HG03575 (cell line): ENCODE results near the gene GNG4.
"Not testable (repeated sequence)": the region's sequence is repeated elsewhere in the genome, so short reads cannot be mapped to it uniquely, and the experiment has no call there.

Experiments used
- ATAC-seq: cut with Tn5 transposase; IDR thresholded peaks from one replicate; pipeline ENCODE4 v1.9.1; 2021; ENCODE audit not compliant: unreplicated experiment, insufficient number of reproducible peaks, low FRiP score; ENCODE audit errors: extremely low read depth

The GNG4 gene

GRCh38 chr1:235651170-235651806, 1.7 kb upstream of the GNG4 start:
- ATAC-seq, result no peak

DNA sequence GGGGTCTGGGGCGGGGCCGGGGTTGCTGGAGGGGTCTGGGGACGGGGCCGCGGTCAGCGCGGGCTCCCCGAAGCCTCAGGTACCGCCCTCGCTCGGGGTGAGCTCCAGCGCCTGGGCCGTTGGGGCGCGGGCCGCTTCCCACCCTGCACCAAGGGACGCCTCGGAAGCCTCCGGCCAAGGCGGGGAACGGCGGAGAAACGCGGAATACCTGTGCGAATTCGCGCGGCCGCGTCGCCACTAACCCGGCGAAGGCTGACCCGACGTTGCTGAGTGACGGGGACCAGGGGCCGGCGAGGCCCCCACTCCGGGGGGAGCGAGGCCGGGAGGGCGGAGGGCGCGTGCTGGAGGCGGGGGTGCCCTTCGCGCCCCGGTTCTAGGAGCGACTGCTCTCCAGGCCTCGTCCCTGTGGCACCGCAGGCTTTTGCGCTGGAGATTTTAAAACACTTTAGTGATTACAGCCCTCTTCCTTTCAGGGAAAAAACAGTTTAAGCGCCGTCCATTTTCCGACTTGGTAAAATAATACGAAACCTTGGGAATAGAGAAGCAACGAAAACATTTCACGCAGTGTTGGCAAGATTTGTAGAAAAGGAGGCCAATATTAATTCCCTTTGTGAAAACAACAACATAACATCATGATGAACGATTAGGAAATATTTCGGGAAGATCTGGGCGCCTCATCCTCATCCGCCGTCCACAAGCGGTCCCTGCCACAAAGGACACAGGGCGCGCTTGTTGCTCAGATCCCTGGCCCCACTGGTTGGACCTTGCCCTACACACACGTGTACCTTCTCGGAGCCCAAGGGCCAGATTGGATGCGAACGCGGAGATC, 971 bp upstream of the GNG4 start:
- ATAC-seq, result no peak

- no peak for ATAC-seq
Measured at GRCh38 chr1:235648954-235649367, 623 bp downstream of the GNG4 start.

GRCh38 chr1:235648407-235648907, 1.1 kb downstream of the GNG4 start:
- no peak for ATAC-seq

GRCh38 chr1:235647537-235647936, 2.0 kb downstream of the GNG4 start:
- not testable (repeated sequence) for ATAC-seq

GRCh38 chr1:235646463-235646862, 3.1 kb downstream of the GNG4 start:
- no peak for ATAC-seq

GRCh38 chr1:235644693-235645305, 4.8 kb downstream of the GNG4 start:
- no peak for ATAC-seq

DNA sequence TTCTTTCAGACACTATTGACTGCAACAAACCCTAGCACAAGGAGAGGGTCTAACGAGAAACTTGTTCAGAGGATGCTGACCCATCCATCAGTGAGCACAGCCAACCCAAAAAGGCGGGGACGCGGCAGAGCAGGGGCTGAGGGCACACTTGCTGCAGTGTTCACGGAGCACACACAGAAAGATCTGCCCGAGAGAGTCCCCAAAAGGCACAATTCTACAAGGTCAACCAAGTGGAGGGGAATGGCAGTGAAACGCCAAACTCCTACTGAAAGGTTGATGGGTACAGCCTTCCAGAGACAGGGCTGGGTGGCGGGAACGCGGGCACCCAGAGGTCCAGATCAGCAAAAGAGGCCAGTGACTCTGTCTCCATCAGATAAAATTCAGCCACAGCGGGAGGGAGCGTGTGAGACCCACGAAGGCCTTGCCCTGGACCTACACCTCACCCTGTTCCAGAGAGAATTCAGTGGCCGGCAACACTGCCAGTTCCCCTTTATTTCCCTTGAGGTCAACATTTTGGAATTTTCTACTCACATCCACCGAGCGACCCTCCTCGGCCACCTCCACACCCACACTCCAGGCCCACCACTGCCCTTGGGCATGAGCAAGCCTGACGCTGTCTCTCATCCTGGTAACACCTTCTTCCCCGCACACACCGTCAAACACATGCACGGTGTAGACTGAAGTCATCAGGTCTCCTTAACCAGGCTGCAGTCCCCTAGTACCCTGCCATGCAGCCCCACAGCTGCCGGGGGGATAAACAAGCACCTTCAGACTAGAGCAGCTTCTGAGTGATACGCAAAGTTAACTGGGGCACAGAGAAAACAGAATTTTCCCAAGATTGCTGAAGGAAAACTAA, 5.5 kb downstream of the GNG4 start:
- no peak for ATAC-seq

DNA sequence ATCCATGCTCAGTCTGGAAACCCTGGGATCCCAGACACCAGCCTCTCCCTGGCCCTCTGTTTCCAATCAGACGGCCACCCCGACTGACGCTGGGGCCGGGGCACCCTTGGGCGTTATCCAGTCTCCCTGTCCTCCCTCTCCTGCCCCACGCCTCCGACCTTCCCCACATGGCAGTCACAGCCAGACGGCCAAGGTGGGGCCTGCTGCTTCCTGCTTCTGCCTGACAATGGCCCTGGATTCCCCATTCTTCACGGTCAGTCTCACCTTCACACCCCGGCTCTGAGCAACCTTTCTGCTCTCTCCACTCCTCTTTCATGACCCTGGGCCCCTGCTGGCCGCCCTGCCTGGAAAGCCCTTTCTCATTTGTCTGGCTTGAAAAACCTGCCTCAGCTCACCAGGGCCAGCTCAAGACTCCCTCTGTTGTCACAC, 6.6 kb downstream of the GNG4 start:
- no peak for ATAC-seq

DNA sequence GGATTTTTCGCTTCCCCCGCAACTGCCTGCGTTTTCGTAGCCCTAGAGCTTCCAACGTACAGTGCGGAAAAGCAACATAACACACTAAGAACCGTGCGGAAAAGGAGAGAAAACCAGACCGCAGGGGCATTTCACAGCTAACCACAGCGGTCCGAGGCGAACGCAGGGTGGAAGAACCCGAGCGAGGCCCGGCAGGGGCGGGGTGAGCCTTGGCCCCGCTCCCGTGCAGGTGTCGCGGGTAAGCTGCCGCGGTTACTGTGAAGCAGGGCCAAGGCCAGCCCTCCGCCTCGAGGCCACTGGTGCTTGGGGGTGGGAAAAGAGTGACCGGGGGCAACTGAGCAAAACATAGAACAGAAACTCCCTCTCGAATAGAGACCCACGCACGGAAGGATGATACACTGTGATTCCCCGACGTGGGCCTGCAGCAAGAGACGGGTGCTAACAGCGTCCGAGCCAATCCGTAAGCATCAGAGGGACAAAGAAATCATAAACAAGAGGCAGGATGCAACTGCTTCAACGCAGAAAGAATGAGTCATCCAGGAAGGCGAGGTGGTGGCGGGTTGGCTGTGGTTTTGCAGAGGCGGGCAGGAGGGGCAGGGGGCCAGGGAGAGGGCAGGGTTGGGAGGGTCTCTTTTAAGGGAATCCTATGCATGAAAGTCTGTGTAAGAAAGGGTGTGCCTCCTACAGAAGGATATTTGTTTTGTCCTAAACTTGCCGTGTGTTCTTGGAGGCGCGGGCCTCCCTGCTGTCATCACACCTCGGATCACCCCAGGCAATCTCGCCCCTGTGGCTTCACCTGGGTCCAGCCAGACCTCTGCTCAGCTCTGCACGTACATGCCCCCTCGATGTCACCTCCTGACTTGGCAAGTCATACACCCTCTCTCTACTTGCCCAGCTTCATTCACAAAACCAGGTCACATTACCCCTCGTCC, 7.3 kb downstream of the GNG4 start:
- ATAC-seq, result no peak

DNA sequence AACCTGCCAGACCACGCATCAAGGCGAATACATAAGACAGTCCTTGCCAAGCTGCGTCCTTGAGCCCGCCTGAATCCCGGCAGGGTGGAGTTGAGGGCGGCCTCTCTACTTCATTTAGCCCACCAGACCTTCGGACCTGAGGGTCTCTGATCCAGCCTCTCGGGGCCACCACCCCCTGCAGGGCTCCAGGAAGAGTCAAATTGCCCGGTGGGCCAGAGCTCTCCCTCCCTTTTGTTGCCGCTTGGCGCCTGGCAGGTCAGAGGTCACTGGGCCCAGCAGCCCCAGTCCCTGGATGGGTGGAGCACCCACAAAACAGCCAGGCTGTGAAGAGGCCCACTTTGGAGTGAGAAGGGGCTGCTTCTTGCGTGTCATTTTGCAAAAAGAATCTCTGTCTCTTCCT, 9.0 kb downstream of the GNG4 start:
- ATAC-seq, result no peak

DNA sequence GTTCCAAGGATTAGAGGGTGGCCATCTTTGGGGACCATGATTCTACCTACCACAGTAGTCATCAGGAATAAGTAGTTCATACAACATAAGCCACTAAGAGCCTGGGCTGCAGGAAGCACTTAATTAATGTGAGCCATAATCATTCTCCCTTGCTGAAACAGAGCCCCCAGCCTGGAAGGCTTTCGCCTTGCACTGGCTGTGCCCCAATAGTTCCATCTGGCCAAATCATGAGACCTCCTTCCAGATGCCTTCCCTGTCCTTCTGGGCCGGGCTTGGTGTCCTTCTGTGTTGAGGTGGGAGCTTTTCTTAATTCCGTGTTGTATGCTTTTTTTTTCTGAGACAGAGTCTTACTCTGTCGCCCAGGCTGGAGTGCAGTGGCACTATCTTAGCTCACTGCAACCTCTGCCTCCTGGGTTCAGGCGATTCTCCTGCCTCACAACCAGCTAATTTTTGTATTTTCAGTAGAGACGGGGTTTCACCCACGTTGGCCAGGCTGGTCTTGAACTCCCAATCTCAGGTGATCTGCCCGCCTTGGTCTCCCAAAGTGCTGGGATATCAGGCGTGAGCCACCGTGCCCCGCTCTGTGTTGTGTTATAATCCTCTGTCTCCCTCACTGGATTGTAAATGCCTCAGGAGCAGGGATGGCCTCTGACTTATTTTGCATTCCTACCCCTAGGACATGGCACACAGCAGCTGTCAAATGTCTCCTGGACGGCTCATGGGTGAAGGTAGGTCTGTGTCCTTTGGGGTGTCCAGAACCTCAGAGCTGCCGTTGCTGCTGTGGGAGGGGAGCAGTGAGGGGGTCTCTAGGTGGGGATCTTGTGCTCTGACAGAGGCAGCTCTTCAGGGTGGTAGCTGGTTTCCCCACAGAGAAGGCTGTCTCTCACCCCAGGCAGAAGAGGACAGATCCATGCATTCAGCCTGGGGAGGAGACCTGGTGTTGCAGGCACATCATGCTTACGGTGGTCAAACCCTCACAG, 10.1 kb downstream of the GNG4 start:
- no peak for ATAC-seq

DNA sequence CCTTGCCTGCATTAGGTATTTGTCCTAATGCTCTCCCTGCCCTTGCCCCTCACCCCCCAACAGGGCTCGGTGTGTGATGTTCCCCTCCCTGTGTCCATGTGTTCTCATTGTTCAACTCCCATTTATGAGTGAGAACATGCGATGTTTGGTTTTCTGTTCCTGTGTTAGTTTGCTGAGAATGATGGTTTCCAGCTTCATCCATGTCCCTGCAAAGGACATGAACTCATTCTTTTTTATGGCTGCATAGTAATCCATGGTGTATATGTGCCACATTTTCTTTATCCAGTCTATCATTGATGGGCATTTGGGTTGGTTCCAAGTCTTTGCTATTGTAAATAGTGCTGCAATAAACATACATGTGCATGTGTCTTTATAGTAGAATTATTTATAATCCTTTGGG, 11.0 kb downstream of the GNG4 start:
- ATAC-seq, result not testable (repeated sequence)

DNA sequence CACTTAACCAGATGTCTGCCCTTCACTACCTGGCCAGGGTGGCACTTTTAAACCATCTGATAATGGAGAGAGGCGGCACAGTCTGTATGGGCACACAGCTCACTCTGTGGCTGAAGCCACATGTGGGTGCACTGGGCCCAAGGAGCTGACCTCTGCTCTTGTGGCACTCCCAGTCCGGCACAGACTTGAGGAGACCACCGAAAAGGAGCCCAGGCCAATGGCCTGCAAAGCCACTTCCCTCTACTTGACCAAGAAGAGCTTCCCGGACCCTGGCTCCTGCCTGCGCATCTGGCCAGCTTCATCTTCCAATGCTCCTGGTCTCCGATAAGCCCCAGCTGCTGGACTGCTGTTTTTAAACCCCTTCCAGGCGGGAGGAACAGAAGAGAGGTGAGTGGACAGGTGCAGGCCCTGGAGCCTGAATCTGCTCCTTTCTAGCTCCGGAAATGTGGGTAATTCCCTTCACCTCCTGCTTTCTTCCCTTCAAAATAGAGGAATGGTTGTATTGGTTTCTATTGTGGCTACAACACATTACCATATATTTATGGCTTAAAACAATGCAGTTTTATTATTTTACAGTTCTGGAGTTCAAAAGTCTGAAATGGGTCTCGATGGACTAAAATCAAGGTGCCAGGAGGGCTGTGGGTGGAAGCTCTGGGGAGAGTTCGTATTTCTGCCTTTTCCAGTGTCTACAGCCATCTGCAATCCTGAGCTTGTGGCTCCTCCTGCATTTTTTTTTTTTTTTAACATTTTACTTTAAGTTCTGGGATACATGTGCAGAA, 11.6 kb downstream of the GNG4 start:
- no peak for ATAC-seq

DNA sequence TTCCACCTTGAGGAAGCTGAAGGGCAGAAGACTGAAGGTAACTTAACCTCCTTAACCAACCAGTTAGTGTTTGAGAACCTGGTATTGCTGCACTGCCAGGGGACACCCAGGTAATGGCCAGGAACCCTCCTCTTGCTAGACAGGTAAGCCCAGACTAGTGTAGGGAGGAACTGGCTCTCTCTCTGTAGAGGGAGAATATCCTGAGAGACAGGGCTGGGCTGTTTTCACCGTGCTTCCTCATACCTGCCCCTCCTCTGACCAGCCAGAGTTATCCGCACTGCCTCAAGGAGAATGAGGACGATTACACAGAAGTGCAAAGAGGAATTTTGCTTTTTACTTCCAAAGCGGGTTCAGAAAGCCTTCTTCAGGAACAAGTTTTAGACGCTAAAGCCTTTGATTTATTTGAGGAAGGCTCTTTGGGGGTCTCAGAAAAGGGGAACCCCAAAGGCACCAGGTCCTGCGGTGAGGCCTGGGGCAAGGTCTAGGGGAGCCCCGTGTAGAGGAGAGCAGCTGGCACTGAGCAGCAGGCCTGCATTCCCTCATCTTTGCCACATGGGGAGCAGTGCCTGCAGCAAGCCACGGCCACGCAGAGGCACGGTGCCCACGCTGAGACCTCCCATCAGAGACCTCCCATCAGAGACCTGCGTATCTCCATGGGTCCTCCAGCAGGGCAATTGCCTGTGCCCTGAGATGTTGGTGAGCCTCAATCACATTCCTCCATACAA, 13.5 kb downstream of the GNG4 start:
- no peak for ATAC-seq
